HG03469 (cell line): ENCODE data around the gene METTL26.

Experiments used
- ATAC-seq: cut with Tn5 transposase; IDR thresholded peaks from one replicate; pipeline ENCODE4 v1.9.1; 2021; ENCODE audit warnings: mild to moderate bottlenecking, moderate library complexity, moderate number of reproducible peaks; ENCODE audit not compliant: unreplicated experiment

The METTL26 gene

DNA sequence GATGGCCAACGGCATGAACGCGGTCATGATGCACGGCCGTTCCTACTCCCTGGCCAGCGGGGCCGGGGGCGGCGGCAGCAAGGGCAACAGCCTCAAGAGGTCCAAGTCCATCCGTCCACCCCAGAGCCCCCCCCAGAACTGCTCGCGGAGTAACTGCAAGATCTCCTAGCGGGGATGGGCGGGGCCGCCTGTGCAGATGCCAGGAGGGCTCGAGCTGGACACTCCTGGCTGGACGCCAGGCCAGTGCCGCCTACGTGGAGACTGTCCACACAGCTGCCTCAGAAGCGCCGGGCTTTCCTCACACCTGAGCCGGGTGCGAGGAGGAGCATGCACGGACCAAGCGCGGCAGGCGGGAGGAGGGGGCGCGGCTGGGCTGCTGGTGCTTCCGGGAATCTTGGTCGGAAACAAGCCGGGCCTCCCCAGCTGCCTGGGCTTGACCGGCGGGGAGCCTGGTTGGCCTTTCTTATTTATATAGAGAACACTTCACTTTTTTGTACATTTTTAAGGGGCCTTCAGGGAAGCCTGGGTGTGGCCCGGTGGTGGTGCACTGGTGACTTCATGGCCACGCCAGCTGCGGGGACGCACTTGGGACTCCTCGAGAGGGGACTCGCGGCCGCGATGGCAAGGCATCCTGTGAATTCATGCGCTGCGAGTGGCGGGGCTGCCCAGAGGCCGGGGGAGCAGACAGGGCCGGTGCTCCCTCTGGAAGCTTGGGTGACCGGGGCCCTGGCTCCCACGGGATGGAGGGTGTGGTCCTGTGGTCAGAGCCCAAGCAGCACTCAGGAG lies 8.5 kb downstream of the METTL26 start:
- no peak for ATAC-seq

GRCh38 chr16:626787-627453 lies 9.2 kb downstream of the METTL26 start:
- ATAC-seq = no peak

- ATAC-seq = no peak
These were observed 9.9 kb downstream of the METTL26 start for GRCh38 chr16:625977-626765.

DNA sequence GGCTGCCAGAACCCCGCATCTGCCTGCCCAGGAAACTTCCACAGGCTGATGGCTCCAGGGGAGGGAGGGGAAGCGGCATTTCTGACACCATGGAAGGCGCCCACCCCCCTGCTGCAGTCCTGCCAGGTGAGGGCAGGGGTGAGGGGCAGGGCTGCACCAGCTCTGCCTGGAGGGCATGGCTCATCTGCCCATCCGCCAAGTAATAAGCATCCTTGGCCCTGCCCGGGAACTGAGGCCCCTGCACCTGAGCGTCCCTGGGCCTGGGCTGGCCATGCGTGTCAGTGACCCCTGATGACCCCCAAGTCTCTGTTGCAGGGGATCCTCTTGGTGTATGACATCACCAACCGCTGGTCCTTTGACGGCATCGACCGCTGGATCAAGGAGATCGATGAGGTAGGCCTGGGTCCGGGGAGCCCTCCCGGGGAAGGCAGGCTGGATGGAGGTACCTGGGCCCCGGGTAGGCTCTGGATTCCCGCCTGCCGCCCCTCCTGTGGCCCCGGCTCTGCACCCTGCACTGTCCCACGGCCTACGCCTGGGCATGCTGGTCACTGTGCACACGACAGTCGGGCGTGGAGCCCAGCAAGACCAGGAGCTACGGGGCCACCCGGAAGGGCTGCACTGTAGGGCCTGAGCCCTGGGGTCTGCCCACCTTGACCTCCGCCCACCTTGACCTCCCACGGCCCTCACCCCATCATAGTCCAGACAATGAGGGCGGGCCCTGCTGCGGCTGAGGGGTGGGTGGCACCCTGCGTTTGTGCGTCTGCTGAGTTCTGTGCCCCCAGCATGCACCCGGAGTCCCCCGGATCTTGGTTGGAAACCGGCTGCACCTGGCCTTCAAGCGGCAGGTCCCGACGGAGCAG lies 10.8 kb downstream of the METTL26 start:
- ATAC-seq = no peak

DNA sequence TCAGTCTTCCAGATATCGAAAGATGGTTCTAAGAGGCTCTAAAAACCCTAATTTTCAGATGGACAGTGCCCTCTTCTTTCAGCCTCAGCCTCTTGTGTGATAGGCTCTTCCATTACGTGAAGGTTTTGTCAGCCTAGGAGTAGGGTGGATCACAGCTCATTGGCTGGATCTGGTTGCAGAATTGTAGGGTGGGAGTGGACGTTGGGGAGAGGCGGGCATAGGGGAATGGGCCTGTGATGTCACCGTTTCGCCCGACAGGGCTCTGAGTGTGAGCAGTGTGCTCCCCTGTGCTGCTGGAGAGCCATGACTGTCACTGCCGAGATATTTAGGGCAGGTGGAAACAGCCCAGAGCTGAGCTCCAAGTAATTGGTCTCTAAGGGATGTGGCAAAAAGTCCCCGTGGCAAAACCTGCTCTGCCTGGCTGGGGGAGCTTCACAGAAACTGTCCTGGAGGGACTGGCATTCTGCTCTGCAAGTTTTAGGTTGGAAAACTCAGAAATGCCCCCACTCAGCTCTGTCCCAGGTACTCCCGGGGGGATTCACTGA lies 11.5 kb downstream of the METTL26 start:
- no peak for ATAC-seq

DNA sequence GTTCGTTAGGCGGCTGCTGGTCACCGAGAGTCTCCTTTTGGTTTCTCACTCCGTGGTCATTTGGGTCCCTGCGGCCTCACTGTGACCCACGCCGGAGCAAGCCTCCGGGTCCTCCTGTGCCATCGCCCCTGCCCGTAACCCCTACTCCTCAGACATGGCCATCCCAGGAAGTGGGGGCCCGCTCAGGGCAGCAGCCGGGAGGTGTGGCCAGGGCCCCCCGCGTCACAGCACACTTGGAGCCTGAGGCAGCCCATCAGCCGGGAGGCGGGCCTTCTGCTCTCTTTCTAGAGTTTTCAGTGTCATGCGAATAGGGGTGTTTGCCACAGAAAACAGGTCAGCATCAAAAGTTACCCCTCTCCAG lies 13.2 kb downstream of the METTL26 start:
- ATAC-seq = no peak

DNA sequence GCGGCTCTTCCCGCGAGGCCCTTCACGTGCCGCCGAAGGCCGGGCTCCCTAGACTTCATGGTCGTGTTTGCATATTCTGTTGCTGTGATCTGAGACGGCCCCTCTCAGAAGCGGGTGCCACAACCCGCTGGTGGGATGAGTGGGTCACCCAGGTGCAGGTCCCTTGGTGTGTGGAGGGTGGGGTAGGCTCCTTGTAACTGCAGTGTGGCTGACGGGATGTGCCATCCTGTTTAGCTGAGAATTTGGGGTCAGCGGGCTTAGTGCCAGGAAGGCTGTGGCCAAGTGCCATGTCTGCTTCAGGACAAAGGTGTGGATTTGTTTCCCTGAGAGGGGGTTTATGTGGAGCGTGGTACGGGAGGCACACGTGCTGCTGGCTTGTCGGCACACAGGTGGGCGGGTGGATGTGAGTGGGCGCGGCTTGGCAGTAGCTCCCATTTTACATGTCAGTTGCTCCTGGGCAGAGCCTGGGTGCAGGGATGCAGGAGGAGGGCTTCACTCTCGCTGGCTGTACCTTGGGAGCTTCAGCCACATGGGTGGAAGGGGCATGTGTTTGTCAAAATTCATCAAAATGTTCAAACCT lies 14.5 kb downstream of the METTL26 start:
- no peak for ATAC-seq

DNA sequence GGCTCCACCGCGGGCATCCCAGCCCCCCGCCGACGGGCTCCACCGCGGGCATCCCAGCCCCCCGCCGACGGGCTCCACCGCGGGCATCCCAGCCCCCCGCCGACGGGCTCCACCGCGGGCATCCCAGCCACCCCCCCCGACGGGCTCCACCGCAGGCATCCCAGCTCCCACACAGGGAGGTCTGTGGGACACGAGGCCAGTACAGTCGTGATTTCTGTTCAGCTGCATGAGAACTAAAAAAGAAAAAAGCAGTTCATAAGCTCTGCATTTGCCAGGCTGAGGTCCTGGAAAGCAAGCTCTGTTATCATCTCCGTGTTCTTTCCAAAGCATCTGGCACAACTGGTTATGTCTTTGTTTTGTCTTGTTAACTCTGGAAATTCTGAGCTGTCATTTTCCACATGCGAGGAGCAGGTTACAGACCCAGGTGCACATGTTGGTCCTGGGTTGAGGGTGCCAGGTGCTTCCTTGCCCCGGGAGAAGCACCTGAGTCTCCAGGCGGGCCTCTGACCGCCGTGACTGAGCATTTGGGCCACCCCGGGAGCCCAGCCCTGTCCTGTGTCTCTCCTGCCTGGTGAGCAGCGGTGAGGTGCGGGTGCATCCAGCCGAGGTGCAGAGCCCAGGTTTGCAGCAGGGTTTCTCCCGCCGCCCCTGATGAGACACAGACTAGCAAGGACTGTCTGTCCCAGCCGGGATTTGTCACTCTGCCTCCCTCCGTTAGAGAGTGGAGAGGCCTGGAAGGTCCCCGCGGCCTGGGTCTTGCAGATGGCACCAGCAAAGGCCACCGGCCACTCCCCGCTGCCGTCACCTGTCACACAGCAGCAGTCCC lies 15.2 kb downstream of the METTL26 start:
- ATAC-seq = no peak

DNA sequence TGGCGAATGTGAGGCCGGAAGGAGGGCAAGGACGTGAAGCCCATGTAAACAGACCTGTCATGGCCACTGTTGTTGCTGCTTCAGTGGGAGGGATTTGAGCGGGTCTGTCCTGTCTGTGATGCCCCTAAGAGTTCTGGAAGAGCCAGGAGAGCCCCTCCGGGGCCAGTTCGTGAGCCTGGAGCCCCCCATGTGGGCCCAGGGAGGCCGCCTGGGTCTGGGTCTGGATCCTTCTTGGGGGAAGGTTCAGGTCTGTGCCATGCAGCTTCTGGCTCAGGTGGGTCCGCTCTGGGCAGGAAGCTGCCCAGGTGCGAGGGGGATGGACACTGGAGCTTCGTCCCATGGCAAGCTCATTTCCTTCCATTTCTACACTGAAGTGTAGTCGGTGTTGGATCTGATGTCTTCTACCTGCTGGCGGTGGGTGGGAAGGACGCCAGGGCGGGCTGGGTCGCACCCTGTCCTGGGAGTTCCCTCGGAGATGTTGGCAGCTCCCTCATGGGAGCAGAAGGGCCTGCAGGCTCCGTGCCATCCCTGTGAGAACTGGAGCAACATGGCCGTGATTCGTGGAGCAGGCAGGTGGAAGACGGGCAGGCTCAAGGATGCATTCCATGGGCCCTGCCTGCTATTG lies 16.5 kb downstream of the METTL26 start:
- ATAC-seq = no peak

GRCh38 chr16:617855-618254 lies 18.2 kb downstream of the METTL26 start:
- ATAC-seq = no peak

DNA sequence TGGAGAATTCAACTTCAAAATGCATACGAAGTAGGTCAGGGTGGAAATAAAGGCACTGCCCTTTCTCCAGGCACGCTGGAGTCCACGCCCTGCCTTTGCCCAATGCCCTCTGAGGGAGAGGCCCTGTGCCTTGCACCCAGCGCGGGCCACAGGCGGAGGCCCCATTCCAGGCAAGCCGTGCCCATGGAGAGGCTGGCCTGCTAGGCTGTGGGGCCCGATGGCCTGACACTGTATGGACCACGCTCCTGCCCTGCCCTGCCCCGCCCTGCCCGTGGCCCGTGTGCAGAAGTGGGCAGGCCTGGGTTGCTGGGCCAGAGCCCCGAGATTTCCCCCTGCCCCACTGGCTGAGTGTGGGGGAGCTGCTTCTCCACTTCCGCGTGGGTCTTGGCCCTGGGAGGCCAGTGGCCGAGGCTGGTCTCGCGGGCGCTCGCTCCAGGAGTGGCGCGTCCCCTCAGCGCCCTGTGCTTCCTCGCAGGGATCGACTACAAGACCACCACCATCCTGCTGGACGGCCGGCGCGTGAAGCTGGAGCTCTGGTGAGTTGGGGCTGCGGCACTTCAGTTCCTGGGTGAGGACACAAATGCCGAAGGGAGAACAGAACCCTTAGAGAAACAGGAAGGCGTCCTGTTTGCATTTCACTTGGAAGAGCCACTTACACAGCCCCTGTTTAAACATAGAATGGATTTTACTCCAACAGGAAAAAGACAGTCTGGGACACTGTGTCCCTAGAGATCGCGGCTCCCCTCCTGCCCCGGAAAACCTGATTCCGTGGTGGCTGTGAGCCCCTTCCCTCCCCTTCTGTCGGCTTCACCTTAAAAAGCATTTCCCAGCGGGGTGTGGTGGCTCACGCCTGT lies 19.1 kb downstream of the METTL26 start:
- no peak for ATAC-seq

- ATAC-seq = no peak
These were observed 21.0 kb downstream of the METTL26 start for GRCh38 chr16:615122-615521.

DNA sequence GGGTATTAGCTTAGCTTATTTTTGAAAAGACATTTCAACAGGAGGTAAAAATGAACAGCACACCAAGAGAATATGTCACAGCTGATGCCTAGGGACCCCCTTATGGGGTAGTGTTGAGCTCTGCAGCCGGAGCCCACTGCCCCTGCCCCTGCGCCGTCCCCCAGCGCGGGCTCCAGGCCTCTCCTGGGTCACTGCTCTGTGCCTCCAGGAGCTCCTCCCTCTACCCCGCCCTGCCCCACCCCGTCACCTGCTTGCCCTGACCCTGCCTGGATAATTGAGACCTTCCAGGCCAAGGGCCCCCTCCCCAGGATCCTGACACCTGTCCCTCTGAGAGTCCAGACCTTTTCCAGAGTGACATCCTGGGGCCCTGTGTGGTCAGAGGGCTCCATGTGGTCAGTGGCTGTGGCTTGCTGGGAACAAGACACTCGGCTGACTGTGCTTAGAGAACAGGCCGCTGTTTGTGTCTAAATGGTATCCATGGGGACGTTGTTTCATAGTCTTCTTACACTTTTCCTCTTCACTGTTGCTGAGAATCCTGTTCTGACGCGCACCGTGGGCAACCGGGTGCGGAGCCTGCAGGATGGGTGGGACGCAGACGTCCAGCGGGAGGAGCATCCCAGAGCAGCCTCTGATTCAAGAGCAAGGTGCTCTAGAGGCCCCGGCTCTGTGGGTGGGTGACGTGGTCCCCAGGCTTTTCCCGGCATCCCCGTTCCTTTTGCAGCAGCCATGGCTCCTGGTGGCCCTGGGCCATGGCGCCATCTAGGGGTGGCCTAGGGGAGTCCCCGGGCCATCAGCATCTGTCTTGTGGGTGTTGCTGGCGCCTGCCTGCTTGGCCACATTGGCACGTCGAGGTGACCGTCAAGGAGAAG lies 25.4 kb downstream of the METTL26 start:
- ATAC-seq = no peak

GRCh38 chr16:609984-610383 lies 26.1 kb downstream of the METTL26 start:
- no peak for ATAC-seq

GRCh38 chr16:609316-609715 lies 26.8 kb downstream of the METTL26 start:
- ATAC-seq = no peak

- ATAC-seq = no peak
These were observed 28.1 kb downstream of the METTL26 start for GRCh38 chr16:608019-608418.
